ENCODE data around the gene CLEC2A. TPM values are rescaled to one million over a fixed set of nuclear protein-coding genes. Genes with fewer than 3 reads are reported as not detected.
"Not testable (repeated sequence)": the region's sequence is repeated elsewhere in the genome, so short reads cannot be mapped to it uniquely, and the experiment has no call there.

The CLEC2A gene
- total RNA-seq, 1 donor from 2014 or later = not detected

GRCh38 chr12:9899209-9899608 is 33.0 kb downstream of the CLEC2A start:
- DNase-seq (ENCODE audit: missing footprints) (no peak), ATAC-seq (no peak)
- intact Hi-C loops (cut with DNase I) = no loop called here

GRCh38 chr12:9897535-9897934 is 34.6 kb downstream of the CLEC2A start:
- intact Hi-C loops (cut with DNase I) = no loop called here
- DNase-seq (ENCODE audit: missing footprints) (no peak), ATAC-seq (no peak)

GRCh38 chr12:9895215-9895971 is 36.8 kb downstream of the CLEC2A start:
- intact Hi-C loops (cut with DNase I) = no loop called here
- no peak for ATAC-seq
- no peak for DNase-seq (ENCODE audit: missing footprints)

- no peak for ATAC-seq
- intact Hi-C loops (cut with DNase I) = no loop called here
- DNase-seq (ENCODE audit: missing footprints) = no peak
Observed at GRCh38 chr12:9888665-9889273, 43.4 kb downstream of the CLEC2A start.

- no peak for ATAC-seq
- no peak for DNase-seq (ENCODE audit: missing footprints)
- intact Hi-C loops (cut with DNase I) = no loop called here
Observed at GRCh38 chr12:9883175-9883574, 49.0 kb downstream of the CLEC2A start.

GRCh38 chr12:9881988-9882387 is 50.2 kb downstream of the CLEC2A start:
- no peak for ATAC-seq
- intact Hi-C loops (cut with DNase I) = no loop called here
- DNase-seq (ENCODE audit: missing footprints) = no peak

- intact Hi-C loops (cut with DNase I) = no loop called here
- no peak for ATAC-seq
- DNase-seq (ENCODE audit: missing footprints) = no peak
Observed at GRCh38 chr12:9881246-9881645, 50.9 kb downstream of the CLEC2A start, which contains the start of gene KLRF2. Gene KLRF2, plus strand, starts transcription at chr12:9881489. Its CDS starts 107 bp downstream, at chr12:9881596.

- DNase-seq (ENCODE audit: missing footprints) (no peak), ATAC-seq (no peak)
- intact Hi-C loops (cut with DNase I) = no loop called here
Observed at GRCh38 chr12:9880532-9881078, 51.6 kb downstream of the CLEC2A start.

GRCh38 chr12:9876120-9876519 is 56.0 kb downstream of the CLEC2A start:
- ATAC-seq; intact Hi-C loops (cut with DNase I): not testable (repeated sequence)
- DNase-seq (ENCODE audit: missing footprints) = peak; percentile 21

- ATAC-seq = no peak
- DNase-seq (ENCODE audit: missing footprints) = peak; percentile 47
- intact Hi-C loops (cut with DNase I) = no loop called here
Observed at GRCh38 chr12:9872742-9873141, 59.4 kb downstream of the CLEC2A start.

- no peak for DNase-seq (ENCODE audit: missing footprints)
- no peak for ATAC-seq
- intact Hi-C loops (cut with DNase I) = no loop called here
Observed at GRCh38 chr12:9872162-9872561, 60.0 kb downstream of the CLEC2A start.

GRCh38 chr12:9870286-9870866 is 61.8 kb downstream of the CLEC2A start:
- ATAC-seq (no peak), DNase-seq (ENCODE audit: missing footprints) (no peak)
- intact Hi-C loops (cut with DNase I) = no loop called here

- ATAC-seq (peak; percentile 72), DNase-seq (ENCODE audit: missing footprints) (peak; percentile 43)
- intact Hi-C loops (cut with DNase I) = no loop called here
Observed at GRCh38 chr12:9869307-9870161, 62.6 kb downstream of the CLEC2A start, which contains the start of gene CLEC2B. Gene CLEC2B, minus strand, starts transcription at chr12:9869354.

GRCh38 chr12:9868951-9869306 is 63.2 kb downstream of the CLEC2A start:
- ATAC-seq (no peak), DNase-seq (ENCODE audit: missing footprints) (no peak)
- intact Hi-C loops (cut with DNase I) = no loop called here

GRCh38 chr12:9868311-9868801 is 63.8 kb downstream of the CLEC2A start:
- intact Hi-C loops (cut with DNase I) = no loop called here
- DNase-seq (ENCODE audit: missing footprints) (no peak), ATAC-seq (no peak)

GRCh38 chr12:9867531-9867930 is 64.6 kb downstream of the CLEC2A start:
- intact Hi-C loops (cut with DNase I) = no loop called here
- no peak for ATAC-seq
- no peak for DNase-seq (ENCODE audit: missing footprints)

GRCh38 chr12:9866860-9867269 is 65.3 kb downstream of the CLEC2A start:
- intact Hi-C loops (cut with DNase I) = no loop called here
- no peak for ATAC-seq

GRCh38 chr12:9864913-9865675 is 67.1 kb downstream of the CLEC2A start:
- no peak for ATAC-seq
- DNase-seq (ENCODE audit: missing footprints) = no peak
- intact Hi-C loops (cut with DNase I) = no loop called here

More at GRCh38 chr12:9866860-9867269, 65.3 kb downstream of the CLEC2A start:
- no peak for DNase-seq (ENCODE audit: missing footprints)

Data from Right ventricle myocardium inferior (tissue), 1 donor.